ENCODE measurements around the gene IPPK. TPM values are rescaled to one million over a fixed set of nuclear protein-coding genes. Genes with fewer than 3 reads are reported as not detected.

The IPPK gene
- 11.2 to 13.3 TPM (median 12.1 TPM) in 5 replicates for total RNA-seq (2022; extraction: Qiagen RNA extraction)

GRCh38 chr9:92669890-92670708, at the start of gene IPPK:
TSS of gene IPPK (minus strand) at chr9:92670131. CDS start at chr9:92669988, 143 bp downstream.

Other genes starting within 250 kb of the IPPK start
- gene OMD, start 245.7 kb downstream of the IPPK start, total RNA-seq (2022; extraction: Qiagen RNA extraction), result not detected in 5 replicates
- gene ASPN, start 187.6 kb downstream of the IPPK start, total RNA-seq (2022; extraction: Qiagen RNA extraction), result not detected in 5 replicates
- gene ECM2, start 134.1 kb downstream of the IPPK start, total RNA-seq (2022; extraction: Qiagen RNA extraction), result 0.11 to 0.20 TPM (median 0.14 TPM) in 5 replicates
- 28.4 to 34.4 TPM (median 31.4 TPM) in 5 replicates for gene BICD2, start 94.7 kb upstream of the IPPK start, total RNA-seq (2022; extraction: Qiagen RNA extraction)
- 1.9 to 3.1 TPM (median 2.1 TPM) in 5 replicates for gene ZNF484, start 207.9 kb upstream of the IPPK start, total RNA-seq (2022; extraction: Qiagen RNA extraction)